HG03139 (cell line): ENCODE results near the gene NR5A1.

Source experiments
- ATAC-seq: cut with Tn5 transposase; IDR thresholded peaks from one replicate; pipeline ENCODE4 v1.9.1; 2021; ENCODE audit not compliant: unreplicated experiment

The NR5A1 gene

DNA sequence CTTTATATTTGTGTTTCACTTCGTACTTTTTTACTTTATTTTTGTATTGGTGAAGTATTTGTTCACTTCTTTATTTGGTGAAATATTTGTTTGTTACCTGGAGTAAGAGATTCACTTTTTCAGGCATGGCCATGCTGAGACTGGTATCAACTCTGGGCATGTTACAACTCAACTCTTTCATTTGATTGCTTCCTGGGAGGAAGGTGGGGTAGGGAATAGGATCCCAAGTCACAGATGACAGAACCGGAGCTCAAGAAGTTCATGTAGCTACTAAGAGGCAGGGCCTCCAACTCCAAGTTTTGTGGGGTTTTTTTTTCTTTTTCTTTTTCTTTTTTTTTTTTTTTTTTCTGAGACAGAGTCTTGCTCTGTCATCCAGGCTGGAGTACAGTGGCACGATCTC is 63.0 kb downstream of the NR5A1 start:
- ATAC-seq: no peak

- no peak for ATAC-seq
These were observed 63.6 kb downstream of the NR5A1 start for GRCh38 chr9:124443625-124444024.

GRCh38 chr9:124442826-124443225 is 64.4 kb downstream of the NR5A1 start:
- ATAC-seq: no peak

DNA sequence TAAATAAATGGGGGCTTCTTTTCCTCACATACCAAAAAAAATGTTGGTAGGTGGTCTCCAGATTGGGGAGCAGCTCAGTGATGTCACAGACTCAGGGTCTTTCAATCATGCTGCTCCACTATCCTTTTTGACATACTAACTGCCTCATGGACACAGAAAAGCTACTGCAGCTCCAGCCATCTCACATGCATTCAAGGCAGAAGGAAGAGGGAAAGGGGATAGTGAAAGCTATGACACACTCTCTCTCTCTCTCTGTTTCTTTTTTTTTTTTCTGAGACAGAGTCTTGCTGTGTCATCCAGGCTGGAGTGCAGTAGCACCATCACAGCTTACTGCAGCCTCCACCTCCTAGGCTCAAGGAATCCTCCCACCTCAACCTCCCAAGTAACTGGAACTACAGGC is 64.8 kb downstream of the NR5A1 start:
- ATAC-seq: no peak

GRCh38 chr9:124441291-124441690 is 65.9 kb downstream of the NR5A1 start:
- ATAC-seq: no peak

DNA sequence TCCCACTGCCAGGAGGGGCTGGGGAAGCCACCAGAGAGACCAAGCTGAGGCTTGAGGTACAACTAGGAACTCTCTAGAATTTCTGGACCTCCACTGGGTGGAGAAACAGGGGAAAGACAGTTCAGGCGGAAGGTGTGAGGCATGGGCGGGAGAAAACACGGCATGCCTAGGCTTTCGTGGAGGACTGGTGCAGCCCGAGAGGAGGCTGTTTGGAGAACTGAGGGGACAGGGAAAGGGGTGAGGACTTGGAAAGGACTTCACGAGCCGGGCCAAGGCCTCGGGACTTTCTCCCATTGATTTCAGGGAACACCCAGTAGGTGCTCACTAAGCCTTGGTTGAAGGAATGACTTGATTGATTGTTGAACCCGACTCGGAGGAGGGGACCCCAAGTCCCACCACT is 66.4 kb downstream of the NR5A1 start:
- no peak for ATAC-seq

GRCh38 chr9:124439686-124440243 is 67.4 kb downstream of the NR5A1 start:
- ATAC-seq: no peak

DNA sequence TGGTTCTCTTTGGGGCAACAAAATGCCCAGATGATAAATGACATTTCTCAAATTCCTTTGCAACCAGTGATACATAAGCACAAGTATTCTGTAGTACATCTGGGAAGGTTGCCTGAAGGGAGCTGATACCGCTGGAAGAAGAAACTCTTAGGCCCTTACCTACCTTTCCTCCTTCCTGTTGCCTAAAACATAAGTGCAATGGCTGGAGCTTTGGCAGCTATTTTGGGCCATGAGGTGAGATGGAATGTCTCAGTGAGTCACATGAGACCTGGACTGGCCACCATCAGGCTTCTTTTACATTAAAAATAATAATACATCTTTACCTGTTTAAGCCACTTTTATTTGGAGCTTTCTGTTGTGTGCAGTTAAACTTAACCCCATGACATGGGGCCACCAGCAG is 68.1 kb downstream of the NR5A1 start:
- no peak for ATAC-seq

DNA sequence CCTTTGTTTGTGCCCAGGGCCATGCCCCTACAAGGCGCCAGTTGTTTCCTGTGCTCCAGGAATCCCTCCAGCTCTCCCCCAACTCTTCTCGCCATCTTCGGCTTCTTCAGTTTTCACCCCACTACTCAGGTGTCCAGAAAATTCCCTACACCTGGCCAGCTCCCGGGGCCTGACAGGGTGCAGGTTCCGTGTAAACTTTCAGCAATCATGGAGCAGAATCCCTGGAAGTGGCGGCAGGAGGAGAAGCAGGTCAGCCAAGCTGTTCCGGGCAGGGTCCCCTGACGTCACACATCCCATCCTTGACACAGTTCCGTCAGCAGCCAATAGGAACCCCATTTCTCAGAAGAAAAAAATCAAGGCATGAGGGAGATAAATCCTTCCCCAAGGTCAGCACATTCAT is 69.1 kb downstream of the NR5A1 start:
- ATAC-seq: no peak

- ATAC-seq: no peak
These were observed 70.1 kb downstream of the NR5A1 start for GRCh38 chr9:124437086-124437485.

DNA sequence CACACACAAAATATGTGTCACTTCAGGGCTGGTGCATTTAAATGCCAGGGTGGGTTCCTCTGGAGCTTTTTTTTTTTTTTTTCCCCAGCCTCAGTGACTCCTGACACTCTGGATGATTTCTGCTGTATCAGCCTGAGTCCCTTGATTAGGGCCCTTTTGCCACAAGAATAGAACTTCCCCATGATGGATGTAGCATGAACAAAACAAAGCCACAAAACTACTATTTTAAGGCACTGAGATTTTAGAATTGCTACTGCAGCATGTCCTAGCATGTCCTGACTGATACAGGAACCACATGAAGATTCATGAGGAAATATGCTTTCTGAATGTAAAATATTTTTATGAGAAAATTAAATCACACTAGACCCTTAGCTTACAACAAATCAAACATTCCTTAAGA is 70.9 kb downstream of the NR5A1 start:
- no peak for ATAC-seq
